AG04449 (cell line): Measurements from ENCODE around the gene ADAM23.

Source experiments
- CTCF ChIA-PET: fragments of 350-600 bp; formaldehyde crosslinking; extraction: SDS; loops from one replicate; lab custom pipeline; 2021; ENCODE audit warnings: antibody characterized with exemption; lab: Yijun Ruan, JAX
- POLR2A ChIA-PET: fragments of 400-600, 350-600 bp; formaldehyde crosslinking; extraction: SDS; loops from one replicate; lab custom pipeline; 2020; ENCODE audit warnings: antibody characterized with exemption, inconsistent platforms; lab: Yijun Ruan, JAX
- DNase-seq: peaks from one replicate; pipeline ENCODE4 v3.0.0-alpha.2; 2010; ENCODE audit warnings: low read depth, low spot score
- H3K4me3 ChIP-seq: 2 replicates; pipeline ENCODE4 v1.5.1; 2011; ENCODE audit warnings: low read depth, mild to moderate bottlenecking, control low read depth, low read length
- TF ChIP-seq, protein P1 (sequence below): IDR thresholded peaks from one replicate; pipeline ENCODE4 v1.5.1; 2011; ENCODE audit warnings: mild to moderate bottlenecking, moderate library complexity, low read length, control low read depth, inconsistent platforms; ENCODE audit not compliant: insufficient read depth; ENCODE audit errors: missing control alignments

ADAM23 gene

DNA sequence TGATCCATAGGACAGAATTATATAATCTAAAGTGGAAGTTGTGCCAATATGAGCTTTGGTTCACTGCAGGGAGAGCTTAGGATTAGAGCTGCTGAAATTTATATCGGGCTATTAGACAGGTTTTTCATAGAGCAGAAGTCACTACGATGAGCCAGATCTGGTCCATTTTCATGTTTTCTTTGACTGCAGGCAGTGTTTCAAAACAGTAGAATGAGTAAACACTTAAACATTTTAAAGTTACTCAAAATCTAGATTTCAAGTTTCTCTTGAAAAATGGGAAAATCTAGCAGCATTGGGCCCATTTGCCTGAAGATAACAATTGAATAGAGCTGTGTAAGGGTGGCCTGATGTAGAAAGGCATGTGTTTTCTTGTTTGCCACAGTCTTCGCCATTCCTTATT, 14.5 kb upstream of the ADAM23 start:
- POLR2A ChIA-PET = no interaction called here
- CTCF ChIA-PET = no interaction called here
- TF ChIP-seq, protein P1, sequence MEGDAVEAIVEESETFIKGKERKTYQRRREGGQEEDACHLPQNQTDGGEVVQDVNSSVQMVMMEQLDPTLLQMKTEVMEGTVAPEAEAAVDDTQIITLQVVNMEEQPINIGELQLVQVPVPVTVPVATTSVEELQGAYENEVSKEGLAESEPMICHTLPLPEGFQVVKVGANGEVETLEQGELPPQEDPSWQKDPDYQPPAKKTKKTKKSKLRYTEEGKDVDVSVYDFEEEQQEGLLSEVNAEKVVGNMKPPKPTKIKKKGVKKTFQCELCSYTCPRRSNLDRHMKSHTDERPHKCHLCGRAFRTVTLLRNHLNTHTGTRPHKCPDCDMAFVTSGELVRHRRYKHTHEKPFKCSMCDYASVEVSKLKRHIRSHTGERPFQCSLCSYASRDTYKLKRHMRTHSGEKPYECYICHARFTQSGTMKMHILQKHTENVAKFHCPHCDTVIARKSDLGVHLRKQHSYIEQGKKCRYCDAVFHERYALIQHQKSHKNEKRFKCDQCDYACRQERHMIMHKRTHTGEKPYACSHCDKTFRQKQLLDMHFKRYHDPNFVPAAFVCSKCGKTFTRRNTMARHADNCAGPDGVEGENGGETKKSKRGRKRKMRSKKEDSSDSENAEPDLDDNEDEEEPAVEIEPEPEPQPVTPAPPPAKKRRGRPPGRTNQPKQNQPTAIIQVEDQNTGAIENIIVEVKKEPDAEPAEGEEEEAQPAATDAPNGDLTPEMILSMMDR = no peak
- no peak for DNase-seq
- H3K4me3 ChIP-seq = no peak overlapping the region

- no peak overlapping the region for H3K4me3 ChIP-seq
- DNase-seq = no peak
- TF ChIP-seq, protein P1 = no peak
- CTCF ChIA-PET = no interaction called here
- POLR2A ChIA-PET = no interaction called here
Measured at GRCh38 chr2:206430452-206430851, 12.9 kb upstream of the ADAM23 start.

GRCh38 chr2:206431439-206431838, 11.9 kb upstream of the ADAM23 start:
- DNase-seq = no peak
- H3K4me3 ChIP-seq = no peak overlapping the region
- TF ChIP-seq, protein P1 = no peak
- ChIA-PET POLR2A (no interaction called here), CTCF (no interaction called here)

GRCh38 chr2:206432193-206433082, 10.9 kb upstream of the ADAM23 start:
- ChIA-PET CTCF (no interaction called here), POLR2A (no interaction called here)
- H3K4me3 ChIP-seq = no peak overlapping the region
- no peak for DNase-seq
- TF ChIP-seq, protein P1 = no peak

DNA sequence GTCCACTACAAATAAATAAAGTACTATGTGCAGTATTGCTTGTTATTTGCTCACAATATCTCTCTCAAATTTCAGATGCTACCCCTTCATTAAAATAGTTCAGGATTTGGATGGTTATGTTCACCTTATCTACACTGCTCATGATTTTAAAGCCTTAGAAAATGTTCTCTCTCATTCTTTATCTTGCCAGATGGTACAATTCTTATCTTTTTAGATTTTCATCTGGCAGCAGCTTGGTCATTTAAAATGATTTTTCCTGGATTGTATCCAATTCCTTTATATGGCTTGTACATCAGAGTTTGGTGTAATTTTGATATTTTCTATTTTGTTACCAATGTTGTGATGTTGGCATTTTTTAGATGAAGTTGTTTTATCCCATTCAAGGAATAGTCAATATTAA, 10.1 kb upstream of the ADAM23 start:
- ChIA-PET CTCF (no interaction called here), POLR2A (no interaction called here)
- TF ChIP-seq, protein P1 = no peak
- no peak for DNase-seq
- no peak overlapping the region for H3K4me3 ChIP-seq

DNA sequence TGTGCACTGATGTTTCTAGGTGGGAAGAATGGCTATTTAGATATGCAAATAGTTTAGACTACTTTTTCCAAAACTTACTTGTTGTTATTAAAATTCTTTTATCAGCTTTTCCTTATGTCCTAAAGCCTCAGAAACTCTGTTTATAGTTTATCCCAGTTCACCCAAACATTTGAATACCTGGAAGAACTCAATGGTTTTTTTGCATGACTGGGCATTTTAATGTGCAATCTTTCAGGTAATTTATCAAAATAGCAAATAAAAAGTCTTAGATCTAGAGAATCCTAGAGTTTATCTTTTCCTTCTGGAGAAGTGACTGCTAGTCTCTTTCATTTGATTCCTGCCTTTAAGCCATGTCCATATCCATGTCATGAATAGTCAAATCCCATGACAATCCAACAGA, 9.6 kb upstream of the ADAM23 start:
- ChIA-PET POLR2A (no interaction called here), CTCF (no interaction called here)
- TF ChIP-seq, protein P1 = no peak

More for the DNA sequence above, 9.6 kb upstream of the ADAM23 start:
- H3K4me3 ChIP-seq = no peak overlapping the region
- DNase-seq = no peak
